HG02981 (cell line): ENCODE data around the gene CPLANE2.

Experiments used
- ATAC-seq: cut with Tn5 transposase; IDR thresholded peaks from one replicate; pipeline ENCODE4 v1.9.1; 2021; ENCODE audit warnings: mild to moderate bottlenecking, moderate library complexity; ENCODE audit not compliant: unreplicated experiment

The CPLANE2 gene

DNA sequence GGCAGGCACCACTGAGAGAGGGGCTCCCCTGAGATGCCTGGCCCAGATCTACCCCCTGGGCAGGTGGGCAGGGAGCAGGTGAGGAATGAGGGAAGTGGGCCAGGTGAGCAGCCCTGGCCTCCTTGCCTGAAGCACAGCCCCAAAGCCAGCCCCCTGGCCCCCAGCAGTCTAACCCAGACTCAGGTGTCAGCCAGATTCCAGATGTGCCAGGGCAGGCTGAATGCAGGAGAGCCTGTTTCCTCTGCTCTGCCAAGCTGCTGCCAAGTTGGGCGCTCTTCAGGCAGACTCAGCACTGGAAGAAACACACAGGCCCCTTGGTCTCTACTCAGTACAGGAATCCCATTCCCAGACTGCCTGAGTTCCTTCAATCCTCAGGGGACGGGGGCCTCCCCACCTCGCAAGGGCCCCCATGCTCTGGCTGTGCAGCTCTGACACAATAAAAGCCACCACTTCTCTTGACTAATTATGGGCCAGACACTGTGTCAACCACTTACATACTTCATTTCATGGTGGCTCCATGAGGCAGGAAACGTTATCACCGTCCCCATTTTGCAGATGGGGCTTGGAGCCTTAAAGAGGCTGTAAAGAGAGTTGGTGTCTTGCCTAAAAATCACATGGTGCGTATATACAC lies 45.0 kb downstream of the CPLANE2 start:
- no peak for ATAC-seq

GRCh38 chr1:16191309-16191708 lies 45.7 kb downstream of the CPLANE2 start:
- no peak for ATAC-seq

GRCh38 chr1:16189921-16190621 lies 46.9 kb downstream of the CPLANE2 start:
- no peak for ATAC-seq

GRCh38 chr1:16189003-16189402 lies 48.0 kb downstream of the CPLANE2 start:
- ATAC-seq: no peak

DNA sequence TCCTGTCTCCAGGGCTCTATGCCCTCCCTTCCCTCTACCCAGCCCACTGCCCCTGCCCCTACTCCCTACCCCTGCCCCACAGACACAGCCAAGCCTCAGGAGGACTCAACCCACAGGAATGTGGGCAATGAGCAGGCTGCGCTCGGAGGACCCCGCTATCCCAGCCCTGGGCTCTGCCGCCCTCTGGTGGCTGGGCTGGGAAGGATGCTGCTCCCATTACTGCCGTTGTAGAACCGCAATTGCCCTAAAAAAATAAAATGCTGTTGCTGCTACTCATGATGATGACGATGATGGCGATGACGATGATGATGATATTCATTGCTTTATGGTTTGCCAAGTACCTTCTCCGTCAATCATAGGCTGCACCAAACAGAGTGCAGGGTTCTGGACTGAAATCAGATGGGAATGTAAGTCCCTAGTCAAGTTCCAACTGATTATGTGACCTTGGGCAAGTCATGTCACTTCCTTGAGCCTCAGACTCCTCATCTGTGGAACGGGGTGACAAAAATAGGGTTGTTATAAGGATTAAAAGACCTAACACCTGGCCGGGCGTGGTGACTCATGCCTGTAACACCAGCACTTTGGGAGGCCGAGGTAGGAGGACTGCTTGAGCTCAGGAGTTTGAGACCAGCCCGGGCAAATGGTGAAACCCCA lies 49.1 kb downstream of the CPLANE2 start:
- no peak for ATAC-seq

DNA sequence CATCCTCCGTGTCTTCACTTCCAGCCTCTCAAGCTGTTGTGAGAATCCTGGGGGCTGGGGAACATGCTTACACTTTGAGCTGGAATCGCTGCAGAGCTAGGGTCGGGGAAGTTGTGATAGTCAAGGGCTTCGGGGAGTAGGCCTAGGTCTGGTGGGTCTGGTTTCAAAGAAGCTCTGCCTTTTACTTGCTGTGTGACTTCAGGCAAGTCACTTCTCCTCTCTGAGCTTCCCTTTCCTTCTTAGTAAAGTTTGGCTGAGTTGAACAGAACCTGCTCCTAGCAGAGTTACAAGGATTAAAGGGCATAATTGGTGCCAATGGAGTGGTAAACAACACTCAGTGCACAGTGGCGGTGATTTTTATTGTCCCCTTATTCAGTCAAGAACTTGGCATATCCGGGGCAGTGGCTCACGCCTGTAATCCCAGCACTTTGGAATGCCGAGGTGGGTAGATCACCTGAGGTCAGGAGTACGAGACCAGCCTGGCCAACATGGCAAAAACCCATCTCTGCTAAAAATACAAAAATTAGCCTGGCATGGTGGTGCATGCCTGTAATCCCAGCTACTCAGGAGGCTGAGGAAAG lies 50.2 kb downstream of the CPLANE2 start:
- no peak for ATAC-seq

- no peak for ATAC-seq
These were observed 52.3 kb downstream of the CPLANE2 start for GRCh38 chr1:16184557-16185303.

DNA sequence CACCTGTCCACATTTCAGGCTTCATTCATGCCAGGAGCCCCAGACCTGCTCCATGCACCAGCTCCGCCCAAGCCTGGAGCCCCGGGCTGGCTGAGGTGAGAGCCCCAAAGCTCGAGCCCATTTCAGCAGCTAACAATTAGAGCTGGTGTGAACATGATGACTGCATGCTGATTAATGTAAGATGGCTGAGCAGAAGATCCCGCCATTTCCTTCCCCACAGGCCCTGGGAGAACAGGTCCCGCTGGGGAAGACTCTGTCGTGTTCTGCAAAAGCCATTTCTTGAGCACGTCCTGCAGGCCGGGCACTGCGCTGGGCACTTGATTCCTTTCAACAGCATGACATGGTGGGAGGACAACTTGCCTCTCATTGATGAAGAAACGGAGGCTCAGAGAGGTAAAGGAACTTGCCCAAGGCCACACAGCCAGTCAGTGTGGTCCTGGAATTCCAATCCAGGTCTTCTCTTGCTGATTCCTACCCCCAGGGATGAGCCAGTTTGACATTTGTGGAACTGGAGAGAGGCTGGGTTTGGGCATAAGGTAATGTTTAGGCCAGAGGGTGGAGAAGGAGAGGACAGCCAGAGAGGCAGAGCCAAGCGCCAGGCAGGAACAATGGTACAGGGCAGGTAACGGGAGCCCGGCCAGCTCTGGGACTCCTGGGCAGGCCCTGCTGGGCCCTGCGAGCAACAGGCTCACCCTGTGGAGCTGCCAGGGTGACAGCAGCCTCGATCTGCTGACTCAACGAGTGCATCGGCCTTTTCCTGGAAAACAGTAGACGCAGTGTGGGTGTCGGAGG lies 53.0 kb downstream of the CPLANE2 start:
- ATAC-seq: no peak

- no peak for ATAC-seq
These were observed 53.8 kb downstream of the CPLANE2 start for GRCh38 chr1:16183179-16183578.

DNA sequence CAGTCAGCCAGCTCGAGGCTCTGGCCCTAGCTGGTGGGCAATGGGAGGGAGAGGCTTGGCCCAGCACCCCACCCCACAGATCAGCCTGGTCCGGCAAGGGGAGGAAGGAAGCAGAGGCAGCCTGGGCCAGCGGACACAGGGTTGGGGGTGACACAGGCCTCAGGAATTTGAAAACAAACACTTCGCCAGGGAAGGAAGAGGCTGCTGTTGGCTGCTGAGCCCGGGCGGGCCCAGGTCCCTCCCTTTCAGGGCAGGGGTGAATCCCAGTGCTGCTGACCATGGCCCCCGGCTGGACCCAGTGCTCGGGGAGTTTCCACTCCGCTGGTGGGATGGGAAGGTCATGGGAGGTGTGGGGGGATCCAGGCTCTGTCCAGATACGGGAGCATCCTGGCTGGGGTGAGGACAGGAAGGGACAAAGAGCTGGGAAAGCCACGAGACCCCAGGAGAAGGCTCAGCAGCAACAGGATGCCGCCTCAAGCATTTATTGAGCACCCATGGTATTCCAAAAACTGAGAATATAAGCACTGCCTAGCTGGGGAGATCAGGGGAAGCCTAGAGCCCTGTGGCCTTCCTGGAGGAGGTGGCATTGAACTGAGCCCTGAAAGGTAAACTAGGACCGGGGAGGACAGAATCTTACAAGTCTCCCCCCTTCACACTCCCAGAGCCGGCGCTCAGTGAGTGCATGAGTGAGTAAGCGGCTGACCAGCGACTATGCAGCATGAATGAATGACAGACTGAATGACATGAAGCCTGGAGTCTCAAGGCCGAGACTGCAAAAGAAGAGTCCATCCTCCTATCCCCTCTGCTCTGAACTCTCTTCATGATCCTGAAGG lies 54.9 kb downstream of the CPLANE2 start:
- ATAC-seq: no peak
